PC-9 (cell line): ENCODE data around the gene LDAH. TPM values are rescaled to one million over a fixed set of nuclear protein-coding genes. Genes with fewer than 3 reads are reported as not detected.

Experiments
- BruUV-seq: library from RNA; stranded (reverse); fragments of 400-500 nt; replicated peaks from 2 replicates; lab custom pipeline; 2021; lab: Mats Ljungman, UMichigan
- CTCF ChIA-PET: fragments of 300-600 bp; sonication (Branson Sonifier 250); formaldehyde crosslinking; loops from one replicate; lab custom pipeline; 2022; ENCODE audit warnings: antibody characterized with exemption; lab: Charles Lee
- POLR2A ChIA-PET: fragments of 300-600 bp; sonication (Branson Sonifier 250); formaldehyde crosslinking; loops from one replicate; lab custom pipeline; 2022; ENCODE audit warnings: antibody characterized with exemption; ENCODE audit not compliant: unreplicated experiment; lab: Charles Lee
- DNase-seq, 2 experiments: peaks; one replicate each; pipeline versions ENCODE4 v3.0.0 to v3.0.0-alpha.2; 2015 to 2022; ENCODE audit warnings: mixed read lengths in 1 of 2
- H2AFZ ChIP-seq: fragments of 200-600 bp; sonication (generic); 2 replicates; pipeline ENCODE4 v1.8.1; 2017; ENCODE audit warnings: antibody characterized with exemption
- H3F3A ChIP-seq: fragments of 200-600 bp; sonication (generic); 2 replicates; pipeline ENCODE4 v1.8.1; 2017; ENCODE audit warnings: antibody characterized with exemption, mild to moderate bottlenecking, low read depth; ENCODE audit not compliant: insufficient read depth
- H3K27ac ChIP-seq: fragments of 200-600 bp; sonication (generic); 2 replicates; pipeline ENCODE4 v1.6.1; 2016; ENCODE audit warnings: mixed run types
- H3K27me3 ChIP-seq: fragments of 200-600 bp; sonication (generic); 2 replicates; pipeline ENCODE4 v1.6.1; 2016; ENCODE audit warnings: low read depth, mixed run types; ENCODE audit not compliant: insufficient read depth
- H3K36me3 ChIP-seq: fragments of 200-600 bp; sonication (generic); 2 replicates; pipeline ENCODE4 v1.6.1; 2016; ENCODE audit warnings: low read depth, mixed run types
- H3K4me1 ChIP-seq: fragments of 200-600 bp; sonication (generic); replicated peaks from 2 replicates; pipeline ENCODE4 v1.6.1; 2016; ENCODE audit warnings: mixed run types; ENCODE audit not compliant: insufficient read depth
- H3K4me2 ChIP-seq: fragments of 200-600 bp; sonication (generic); 2 replicates; pipeline ENCODE4 v1.6.1; 2017; ENCODE audit warnings: mixed run types
- H3K4me3 ChIP-seq: fragments of 200-600 bp; sonication (generic); 2 replicates; pipeline ENCODE4 v1.6.1; 2016; ENCODE audit warnings: mixed run types
- H3K79me2 ChIP-seq: fragments of 200-600 bp; sonication (generic); 2 replicates; pipeline ENCODE4 v1.6.1; 2017; ENCODE audit warnings: low read depth, mixed run types
- H3K9me2 ChIP-seq: fragments of 200-600 bp; sonication (generic); 2 replicates; pipeline ENCODE4 v1.8.1; 2017; ENCODE audit warnings: mild to moderate bottlenecking; ENCODE audit not compliant: insufficient read depth
- H3K9me3 ChIP-seq: fragments of 200-600 bp; sonication (generic); 2 replicates; pipeline ENCODE4 v1.8.1; 2016; ENCODE audit warnings: low read depth; ENCODE audit not compliant: insufficient read depth
- H4K20me1 ChIP-seq: fragments of 200-600 bp; sonication (generic); 2 replicates; pipeline ENCODE4 v1.8.1; 2017; ENCODE audit not compliant: insufficient read depth
- EZH2 ChIP-seq: fragments of 200-600 bp; sonication (generic); IDR thresholded peaks from 2 replicates; pipeline ENCODE4 v1.8.0; 2017; ENCODE audit warnings: antibody characterized with exemption, low read depth
- intact Hi-C: fragments of 100-400 bp; cut with micrococcal nuclease; formaldehyde crosslinking; loops from one replicate; pipeline ENCODE4 v1.10.0; 2022; ENCODE audit not compliant: unreplicated experiment
- total RNA-seq: library from RNA; stranded (reverse); gene quantifications from 2 replicates; pipeline ENCODE4 v1.2.3, GENCODE V29; 2021
- TF ChIP-seq, protein P1 (sequence below): fragments of 200-600 bp; sonication (generic); conservative IDR thresholded peaks from 2 replicates; pipeline ENCODE4 v1.6.1; 2017; ENCODE audit warnings: mixed run types, antibody characterized with exemption, mild to moderate bottlenecking, moderate library complexity

The LDAH gene
- total RNA-seq, 1 experiment from 2014 or later: 18.3 TPM

- no peaks in the 10 kb centered on the region for H3K36me3 ChIP-seq
- H3K27ac ChIP-seq: peak overlapping the region; percentile 68
- peaks cover 29% of the 10 kb centered on the region for H3F3A ChIP-seq
- ChIA-PET POLR2A (interaction anchor here (0.7 to 2.4 kb wide), 5 partner anchors 57 to 330 kb away, joined by 3 to 52 read pairs (median 8); partner anchors contain the start of gene RHOB), CTCF (interaction anchor here (0.5 to 3.1 kb wide), 10 partner anchors 16 to 242 kb away, joined by 3 to 12 read pairs (median 5); partner anchors contain the start of genes HS1BP3 and RHOB)
- H3K9me2 ChIP-seq: no peaks in the 10 kb centered on the region
- H3K4me2 ChIP-seq: peak overlapping the region; percentile 70
- peak overlapping the region; percentile 11; the same call in 1 of the 2 replicates for H3K4me3 ChIP-seq
- intact Hi-C loops: loop anchor here (1.0 kb wide), 7 partner anchors 16 to 191 kb away; partner anchors contain the start of gene RHOB
- no peaks in the 10 kb centered on the region for H3K9me3 ChIP-seq
- BruUV-seq: no TSS peak
- H2AFZ ChIP-seq: no peak overlapping the region
- TF ChIP-seq, protein P1, sequence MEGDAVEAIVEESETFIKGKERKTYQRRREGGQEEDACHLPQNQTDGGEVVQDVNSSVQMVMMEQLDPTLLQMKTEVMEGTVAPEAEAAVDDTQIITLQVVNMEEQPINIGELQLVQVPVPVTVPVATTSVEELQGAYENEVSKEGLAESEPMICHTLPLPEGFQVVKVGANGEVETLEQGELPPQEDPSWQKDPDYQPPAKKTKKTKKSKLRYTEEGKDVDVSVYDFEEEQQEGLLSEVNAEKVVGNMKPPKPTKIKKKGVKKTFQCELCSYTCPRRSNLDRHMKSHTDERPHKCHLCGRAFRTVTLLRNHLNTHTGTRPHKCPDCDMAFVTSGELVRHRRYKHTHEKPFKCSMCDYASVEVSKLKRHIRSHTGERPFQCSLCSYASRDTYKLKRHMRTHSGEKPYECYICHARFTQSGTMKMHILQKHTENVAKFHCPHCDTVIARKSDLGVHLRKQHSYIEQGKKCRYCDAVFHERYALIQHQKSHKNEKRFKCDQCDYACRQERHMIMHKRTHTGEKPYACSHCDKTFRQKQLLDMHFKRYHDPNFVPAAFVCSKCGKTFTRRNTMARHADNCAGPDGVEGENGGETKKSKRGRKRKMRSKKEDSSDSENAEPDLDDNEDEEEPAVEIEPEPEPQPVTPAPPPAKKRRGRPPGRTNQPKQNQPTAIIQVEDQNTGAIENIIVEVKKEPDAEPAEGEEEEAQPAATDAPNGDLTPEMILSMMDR: no peak
- TF ChIP-seq EZH2: no peak
- H3K79me2 ChIP-seq: no peaks in the 10 kb centered on the region
- no peaks in the 10 kb centered on the region for H3K27me3 ChIP-seq
- DNase-seq: peak; percentile 63 to 73
- peaks cover 37% of the 10 kb centered on the region for H3K4me1 ChIP-seq
- H4K20me1 ChIP-seq: no peaks in the 10 kb centered on the region
These were observed 188.3 kb downstream of the LDAH start for GRCh38 chr2:20634507-20635112.

Other genes with a start within 250 kb of the LDAH start
- gene HS1BP3, start 172.0 kb downstream of the LDAH start, total RNA-seq: 16.2 and 18.0 TPM in 2 replicates
- 0.04 TPM in 1 of 2 replicates, not detected in the other for gene GDF7, start 156.0 kb downstream of the LDAH start, total RNA-seq
- not detected in 2 replicates for gene APOB, start 221.0 kb upstream of the LDAH start, total RNA-seq